Measurements from ENCODE around the gene KIR2DL4. TPM values are rescaled to one million over a fixed set of nuclear protein-coding genes. Genes with fewer than 3 reads are reported as not detected.
"Not testable (repeated sequence)": the region's sequence is repeated elsewhere in the genome, so short reads cannot be mapped to it uniquely, and the experiment has no call there.

KIR2DL4 gene
- total RNA-seq, 1 donor, result not detected

DNA sequence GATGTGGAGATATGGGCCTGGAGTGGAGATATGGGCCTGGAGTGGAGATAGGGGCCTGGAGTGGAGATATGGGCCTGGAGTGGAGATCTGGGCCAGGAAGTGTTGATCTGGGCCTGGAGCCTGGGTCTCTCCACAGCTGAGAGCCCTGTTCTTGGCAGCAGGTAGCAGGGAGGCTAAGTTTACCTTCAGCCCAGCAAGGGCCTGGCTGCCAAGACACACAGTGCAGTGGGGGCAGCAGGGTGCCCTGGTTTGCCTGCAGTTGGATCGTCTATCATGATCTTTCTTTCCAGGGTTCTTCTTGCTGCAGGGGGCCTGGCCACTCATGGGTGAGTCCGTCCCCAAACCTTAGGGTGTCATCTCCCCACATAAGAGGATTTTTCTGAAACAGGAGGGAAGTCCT lies 47.5 kb downstream of the KIR2DL4 start:
- no peak for DNase-seq (ENCODE audit: low read depth)
- TF ChIP-seq, protein P1, sequence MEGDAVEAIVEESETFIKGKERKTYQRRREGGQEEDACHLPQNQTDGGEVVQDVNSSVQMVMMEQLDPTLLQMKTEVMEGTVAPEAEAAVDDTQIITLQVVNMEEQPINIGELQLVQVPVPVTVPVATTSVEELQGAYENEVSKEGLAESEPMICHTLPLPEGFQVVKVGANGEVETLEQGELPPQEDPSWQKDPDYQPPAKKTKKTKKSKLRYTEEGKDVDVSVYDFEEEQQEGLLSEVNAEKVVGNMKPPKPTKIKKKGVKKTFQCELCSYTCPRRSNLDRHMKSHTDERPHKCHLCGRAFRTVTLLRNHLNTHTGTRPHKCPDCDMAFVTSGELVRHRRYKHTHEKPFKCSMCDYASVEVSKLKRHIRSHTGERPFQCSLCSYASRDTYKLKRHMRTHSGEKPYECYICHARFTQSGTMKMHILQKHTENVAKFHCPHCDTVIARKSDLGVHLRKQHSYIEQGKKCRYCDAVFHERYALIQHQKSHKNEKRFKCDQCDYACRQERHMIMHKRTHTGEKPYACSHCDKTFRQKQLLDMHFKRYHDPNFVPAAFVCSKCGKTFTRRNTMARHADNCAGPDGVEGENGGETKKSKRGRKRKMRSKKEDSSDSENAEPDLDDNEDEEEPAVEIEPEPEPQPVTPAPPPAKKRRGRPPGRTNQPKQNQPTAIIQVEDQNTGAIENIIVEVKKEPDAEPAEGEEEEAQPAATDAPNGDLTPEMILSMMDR (IDR thresholded peaks at IDR 0.05; ENCODE audit: insufficient read depth, low read length), result no peak
- H3K4me3 ChIP-seq (ENCODE audit: low read depth, low read length), result no peak overlapping the region

DNA sequence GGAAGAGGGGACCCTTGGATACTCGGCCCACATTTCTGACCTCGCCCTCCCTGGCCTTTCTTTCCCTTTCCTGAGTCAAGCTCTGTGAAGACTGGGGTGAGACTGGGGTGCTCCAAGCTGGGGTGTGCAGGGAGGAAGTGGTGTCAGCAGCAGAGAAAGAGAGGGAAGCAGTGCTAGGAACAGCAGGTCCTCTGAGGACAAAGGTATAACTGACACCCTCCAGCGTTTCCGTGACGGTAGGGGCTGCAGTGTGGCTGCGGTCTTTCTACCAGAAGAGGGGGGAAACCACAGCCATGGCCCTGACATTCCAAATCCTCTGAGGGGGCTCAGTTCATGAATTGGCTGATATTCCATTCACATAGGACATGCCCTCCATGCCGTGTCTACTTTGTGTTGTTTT lies 47.9 kb downstream of the KIR2DL4 start:
- no peak overlapping the region for H3K4me3 ChIP-seq (ENCODE audit: low read depth, low read length)
- TF ChIP-seq, protein P1 (IDR thresholded peaks at IDR 0.05; ENCODE audit: insufficient read depth, low read length), result no peak
- DNase-seq (ENCODE audit: low read depth), result no peak

DNA sequence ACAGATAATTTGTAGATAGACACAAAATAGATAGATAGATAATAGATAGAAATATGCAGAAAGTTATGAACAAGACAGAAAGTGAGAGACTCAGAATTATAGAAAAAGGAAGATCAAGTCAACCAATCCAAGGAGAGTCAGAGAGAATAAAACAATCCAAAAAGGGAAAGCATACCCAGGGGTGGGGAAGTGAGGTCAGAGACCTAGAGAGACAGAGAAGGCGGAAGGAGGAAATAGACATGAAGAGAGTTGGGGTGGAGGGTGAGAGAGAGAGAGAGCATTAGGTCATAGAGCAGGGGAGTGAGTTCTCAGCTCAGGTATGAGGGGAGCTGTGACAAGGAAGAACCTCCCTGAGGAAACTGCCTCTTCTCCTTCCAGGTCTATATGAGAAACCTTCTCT lies 51.8 kb downstream of the KIR2DL4 start:
- not testable (repeated sequence) for DNase-seq (ENCODE audit: low read depth); H3K4me3 ChIP-seq (ENCODE audit: low read depth, low read length)

DNA sequence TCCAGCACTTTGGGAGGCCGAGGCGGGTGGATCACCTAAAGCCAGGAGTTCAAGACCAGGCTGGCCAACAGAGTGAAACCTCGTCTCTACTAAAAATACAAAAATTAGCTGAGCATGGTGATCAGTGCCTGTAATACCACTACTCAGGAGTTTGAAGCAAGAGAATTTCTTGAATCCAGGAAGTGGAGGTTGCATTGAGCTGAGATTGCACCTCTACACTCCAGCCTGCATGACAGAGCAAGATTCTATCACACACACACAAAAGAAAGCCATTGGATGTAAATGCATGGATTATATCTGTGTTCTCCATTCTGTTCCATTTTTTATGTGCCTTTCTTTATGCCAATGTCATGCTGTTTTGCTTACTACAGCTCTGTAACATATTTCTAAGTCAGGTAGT lies 55.1 kb downstream of the KIR2DL4 start:
- not testable (repeated sequence) for H3K4me3 ChIP-seq (ENCODE audit: low read depth, low read length); DNase-seq (ENCODE audit: low read depth)

DNA sequence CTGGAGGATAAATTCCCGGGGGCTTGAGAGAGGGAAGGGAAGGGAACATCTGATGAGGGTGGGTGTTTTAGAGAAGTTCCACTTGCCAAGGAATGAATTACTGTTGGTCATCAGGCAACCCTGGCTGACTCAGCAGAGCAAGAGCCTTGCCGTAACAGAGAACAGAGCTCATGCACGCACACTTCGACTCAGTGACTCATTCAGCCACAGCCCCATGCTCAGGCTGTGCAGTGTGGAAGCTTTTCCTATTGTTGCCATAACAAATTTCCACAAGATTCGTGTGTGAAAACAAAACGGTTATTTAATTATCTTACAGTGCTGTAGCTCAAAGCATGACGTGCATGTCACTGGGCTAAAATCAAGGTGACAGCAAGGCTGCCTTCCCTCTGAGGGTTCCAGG lies 56.0 kb downstream of the KIR2DL4 start:
- not testable (repeated sequence) for H3K4me3 ChIP-seq (ENCODE audit: low read depth, low read length); DNase-seq (ENCODE audit: low read depth)

DNA sequence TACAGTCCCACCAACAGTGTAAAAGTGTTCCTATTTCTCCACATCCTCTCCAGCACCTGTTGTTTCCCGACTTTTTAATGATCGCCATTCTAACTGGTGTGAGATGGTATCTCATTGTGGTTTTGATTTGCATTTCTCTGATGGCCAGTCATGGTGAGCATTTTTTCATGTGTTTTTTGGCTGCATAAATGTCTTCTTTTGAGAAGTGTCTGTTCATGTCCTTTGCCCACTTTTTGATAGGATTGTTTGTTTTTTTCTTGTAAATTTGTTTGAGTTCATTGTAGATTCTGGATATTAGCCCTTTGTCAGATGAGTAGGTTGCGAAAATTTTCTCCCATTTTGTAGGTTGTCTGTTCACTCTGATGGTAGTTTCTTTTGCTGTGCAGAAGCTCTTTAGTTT lies 60.0 kb downstream of the KIR2DL4 start:
- DNase-seq (ENCODE audit: low read depth); H3K4me3 ChIP-seq (ENCODE audit: low read depth, low read length): not testable (repeated sequence)

Small RNA genes lying within 50 kb of the gene (small RNA-seq; reads per million reads assigned to genes)
- not detected for gene KIR3DP1

Other genes starting within 250 kb of the KIR2DL4 start
- not detected in 2 replicates for gene LILRA2, start 229.8 kb upstream of the KIR2DL4 start, total RNA-seq (ENCODE audit: low replicate concordance)
- gene LILRA1, start 210.0 kb upstream of the KIR2DL4 start, total RNA-seq (ENCODE audit: low replicate concordance), result not detected in 2 replicates
- not detected in 2 replicates for gene LILRB1, start 173.1 kb upstream of the KIR2DL4 start, total RNA-seq (ENCODE audit: low replicate concordance)
- not detected in 2 replicates for gene LILRB4, start 140.6 kb upstream of the KIR2DL4 start, total RNA-seq (ENCODE audit: low replicate concordance)
- not detected in 2 replicates for gene KIR3DL3, start 79.2 kb upstream of the KIR2DL4 start, total RNA-seq (ENCODE audit: low replicate concordance)
- gene KIR2DL3, start 65.1 kb upstream of the KIR2DL4 start, total RNA-seq (ENCODE audit: low replicate concordance), result not detected in 2 replicates
- gene KIR2DL1, start 33.8 kb upstream of the KIR2DL4 start, total RNA-seq (ENCODE audit: low replicate concordance), result not detected in 2 replicates
- not detected in 2 replicates for gene KIR3DL1, start 12.9 kb downstream of the KIR2DL4 start, total RNA-seq (ENCODE audit: low replicate concordance)
- gene KIR2DS4, start 29.1 kb downstream of the KIR2DL4 start, total RNA-seq (ENCODE audit: low replicate concordance), result not detected in 2 replicates
- not detected in 2 replicates for gene KIR3DL2, start 46.8 kb downstream of the KIR2DL4 start, total RNA-seq (ENCODE audit: low replicate concordance)
- gene FCAR, start 70.6 kb downstream of the KIR2DL4 start, total RNA-seq (ENCODE audit: low replicate concordance), result not detected in 2 replicates
- gene NCR1, start 102.5 kb downstream of the KIR2DL4 start, total RNA-seq (ENCODE audit: low replicate concordance), result not detected in 2 replicates
- not detected in 2 replicates for gene NLRP7, start 143.9 kb downstream of the KIR2DL4 start, total RNA-seq (ENCODE audit: low replicate concordance)
- gene NLRP2, start 162.8 kb downstream of the KIR2DL4 start, total RNA-seq (ENCODE audit: low replicate concordance), result not detected in 2 replicates
- not detected in 2 replicates for gene GP6, start 234.7 kb downstream of the KIR2DL4 start, total RNA-seq (ENCODE audit: low replicate concordance)

All from fibroblast of the aortic adventitia (primary cell).